Amniotic stem cell (primary cell): ENCODE results near the gene GP1BB.

Source experiments
- DNase-seq: peaks from one replicate; lab custom pipeline; 2025; lab: John Stamatoyannopoulos, UW

GP1BB gene

DNA sequence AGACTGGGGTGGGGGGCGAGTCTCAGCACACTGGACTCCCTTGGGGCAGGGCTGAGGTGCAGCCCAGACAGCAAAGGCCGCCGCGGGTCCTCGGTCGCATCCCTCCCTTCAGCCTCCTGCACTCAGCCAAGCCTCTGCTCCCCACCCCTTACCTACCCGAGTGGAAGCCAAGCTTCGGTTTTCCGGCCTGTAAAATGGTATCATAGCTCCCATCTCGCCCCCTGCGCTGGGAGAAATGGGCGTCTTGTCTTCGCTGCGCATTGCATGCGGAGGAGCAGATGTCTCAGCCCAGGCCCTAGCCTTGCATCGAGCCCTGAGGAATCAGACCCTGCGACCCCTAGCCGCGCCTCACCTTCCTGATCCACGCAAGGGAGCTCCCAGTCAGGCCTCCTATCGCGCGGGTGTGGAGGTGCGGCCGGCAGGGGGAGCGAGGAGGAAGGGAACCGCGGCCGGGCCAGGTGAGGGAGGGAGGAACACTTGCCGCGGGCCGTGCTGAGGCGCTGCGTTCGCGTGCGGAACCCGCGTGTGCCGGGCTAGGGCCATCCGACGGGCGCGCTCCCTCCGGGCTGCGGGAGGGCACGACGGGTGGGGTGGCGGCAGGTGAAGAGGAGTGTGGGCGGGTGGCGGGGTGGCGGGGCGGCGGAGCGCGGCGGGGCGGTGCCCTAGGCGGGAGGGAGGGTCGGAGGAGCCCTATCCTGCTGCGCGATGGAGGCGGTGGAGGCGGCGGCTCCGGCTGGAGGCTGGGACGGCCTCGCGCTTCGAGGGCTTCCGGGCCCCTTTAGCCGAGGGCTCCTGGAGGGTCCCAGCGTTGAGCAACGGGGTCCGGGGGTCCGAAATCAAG is 33.2 kb downstream of the GP1BB start:
- no peak for DNase-seq

DNA sequence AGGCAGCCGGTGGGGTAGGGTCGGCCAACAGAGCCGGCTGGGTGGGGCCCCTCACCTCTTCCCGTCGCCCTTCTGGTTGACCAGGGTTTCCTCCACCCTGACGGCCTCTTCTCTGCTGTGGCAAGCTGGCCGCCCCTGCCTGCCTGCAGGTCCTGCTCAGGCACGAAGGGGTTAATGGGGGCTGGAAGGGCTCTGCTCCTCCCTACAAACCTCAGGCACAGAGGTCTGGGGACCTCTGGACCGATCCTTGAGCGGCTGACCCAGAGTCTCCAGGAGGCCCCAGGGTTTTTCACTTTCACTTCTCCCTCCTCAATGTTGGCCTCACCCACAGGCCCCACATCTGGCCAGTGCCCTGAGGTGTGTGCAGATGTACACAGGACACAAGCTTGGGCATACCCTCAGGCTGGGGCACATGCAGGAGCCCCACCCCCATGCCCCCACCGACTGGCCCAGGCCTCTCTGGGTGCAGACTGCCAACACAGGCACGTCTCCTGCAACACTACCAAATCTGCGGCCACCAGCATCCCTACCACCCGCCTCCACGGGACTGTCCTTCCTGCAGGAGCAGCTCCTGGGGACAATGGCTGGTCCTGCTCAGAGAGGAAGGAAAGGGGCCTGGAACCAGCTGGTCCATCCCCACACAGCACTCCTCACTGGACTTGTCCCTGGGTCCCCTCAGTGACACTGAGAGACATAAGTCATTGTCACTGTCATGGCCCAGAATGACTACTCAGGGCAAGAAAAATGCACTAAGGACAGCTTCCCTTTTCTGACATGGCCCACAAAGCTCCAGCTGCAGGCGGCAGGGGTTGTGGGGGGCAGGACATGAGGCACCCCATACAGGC is 34.0 kb downstream of the GP1BB start:
- DNase-seq = no peak

DNA sequence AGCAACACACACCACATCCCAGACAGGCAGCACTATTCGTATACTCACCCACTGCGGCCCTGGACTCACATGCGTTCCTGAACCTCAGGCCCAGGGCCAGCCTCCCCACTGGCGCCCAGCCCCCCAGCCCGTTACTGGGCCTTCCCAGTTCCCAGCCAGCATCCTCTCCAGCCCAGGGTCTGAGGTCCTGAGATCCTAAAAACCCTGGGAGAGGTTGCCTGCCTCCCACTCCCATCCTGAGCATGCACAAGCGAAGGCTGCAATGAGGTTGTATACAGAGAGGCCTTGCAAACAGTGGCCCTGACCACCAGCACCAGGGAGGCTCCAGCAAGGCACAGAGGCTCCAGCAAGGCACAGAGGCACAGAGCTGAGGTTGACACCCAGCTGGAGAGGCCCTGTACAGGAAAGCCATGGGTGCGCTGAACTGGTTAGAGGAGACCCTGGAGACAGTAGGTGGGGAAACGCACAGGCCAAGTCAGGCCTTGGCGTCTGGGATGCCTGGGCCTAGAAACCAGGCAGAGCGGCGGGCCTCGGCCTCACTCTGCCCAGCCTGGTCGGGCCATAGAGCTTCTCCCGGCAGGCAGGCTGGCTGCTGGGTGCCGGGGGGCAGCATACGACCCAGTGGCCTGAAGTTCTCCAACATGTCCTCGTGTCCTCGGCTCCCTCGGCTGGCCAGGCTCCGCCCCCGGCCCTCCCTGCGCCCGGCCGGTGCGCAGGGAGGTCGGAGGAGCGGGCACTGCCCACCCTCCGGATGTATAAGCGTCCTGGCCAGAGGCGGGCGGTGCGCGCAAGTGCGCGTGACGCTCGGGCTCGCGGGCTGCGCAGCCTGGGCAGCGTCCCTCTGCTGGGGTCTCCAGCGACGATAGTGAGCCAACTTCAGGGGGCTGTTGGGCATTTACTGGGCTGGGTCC is 34.9 kb downstream of the GP1BB start:
- DNase-seq = no peak

DNA sequence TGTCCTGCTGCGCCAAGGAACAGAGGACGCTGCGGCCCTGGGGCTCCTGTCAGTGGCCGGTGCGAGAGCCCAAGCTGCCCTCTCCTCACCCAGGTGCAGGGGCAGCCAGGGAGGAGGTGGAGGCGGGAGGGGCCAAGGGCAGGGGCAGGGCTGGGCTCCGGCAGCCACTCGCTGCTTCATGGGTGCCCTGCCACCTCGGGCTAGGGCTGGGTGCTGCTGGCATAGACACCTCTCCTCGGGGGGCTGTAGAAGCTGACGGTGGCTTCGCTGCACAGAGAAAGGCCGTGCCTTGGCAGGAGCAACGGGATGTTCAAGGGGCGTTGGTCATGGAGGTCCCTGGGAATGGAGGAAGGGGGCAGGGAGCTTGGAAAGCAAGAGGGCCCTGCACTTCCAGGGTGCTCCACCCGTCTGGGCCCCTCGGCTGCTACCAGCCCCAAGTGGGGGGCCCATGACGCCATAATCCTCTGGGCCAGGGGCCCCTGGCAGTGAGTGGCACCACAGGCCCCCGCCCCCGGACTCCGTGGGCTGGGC is 35.6 kb downstream of the GP1BB start:
- no peak for DNase-seq

DNA sequence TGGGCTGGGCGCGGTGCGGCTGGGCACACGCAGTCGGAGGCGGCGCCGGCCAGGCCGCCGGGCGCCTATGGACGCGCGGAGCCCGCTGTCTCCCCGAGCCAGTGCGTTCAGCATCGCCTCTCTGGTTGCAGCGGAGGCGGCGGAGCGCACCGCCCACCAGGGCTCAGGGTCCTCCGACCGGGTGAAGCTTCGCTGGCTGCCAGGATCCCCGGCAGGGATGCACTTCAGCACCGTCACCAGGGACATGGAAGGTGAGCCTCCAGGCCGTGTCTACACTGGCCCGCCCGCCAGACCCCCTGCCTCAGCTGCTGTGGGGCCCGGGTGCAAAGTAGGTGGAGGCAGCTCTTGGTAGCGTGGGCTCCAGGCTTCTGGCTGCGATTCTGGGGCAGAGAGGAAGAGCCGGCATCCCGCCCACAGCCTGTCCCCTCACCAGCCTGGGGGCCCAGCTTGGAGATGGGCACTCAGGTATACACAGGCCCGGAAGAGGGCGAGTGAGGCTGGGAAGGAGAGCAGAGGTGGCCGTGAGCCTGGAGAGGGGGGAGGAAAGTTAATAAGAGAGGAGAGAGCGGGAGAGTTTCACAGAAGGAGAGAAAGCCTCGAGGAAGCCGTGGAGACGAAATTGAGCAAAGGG is 36.2 kb downstream of the GP1BB start:
- DNase-seq = no peak

DNA sequence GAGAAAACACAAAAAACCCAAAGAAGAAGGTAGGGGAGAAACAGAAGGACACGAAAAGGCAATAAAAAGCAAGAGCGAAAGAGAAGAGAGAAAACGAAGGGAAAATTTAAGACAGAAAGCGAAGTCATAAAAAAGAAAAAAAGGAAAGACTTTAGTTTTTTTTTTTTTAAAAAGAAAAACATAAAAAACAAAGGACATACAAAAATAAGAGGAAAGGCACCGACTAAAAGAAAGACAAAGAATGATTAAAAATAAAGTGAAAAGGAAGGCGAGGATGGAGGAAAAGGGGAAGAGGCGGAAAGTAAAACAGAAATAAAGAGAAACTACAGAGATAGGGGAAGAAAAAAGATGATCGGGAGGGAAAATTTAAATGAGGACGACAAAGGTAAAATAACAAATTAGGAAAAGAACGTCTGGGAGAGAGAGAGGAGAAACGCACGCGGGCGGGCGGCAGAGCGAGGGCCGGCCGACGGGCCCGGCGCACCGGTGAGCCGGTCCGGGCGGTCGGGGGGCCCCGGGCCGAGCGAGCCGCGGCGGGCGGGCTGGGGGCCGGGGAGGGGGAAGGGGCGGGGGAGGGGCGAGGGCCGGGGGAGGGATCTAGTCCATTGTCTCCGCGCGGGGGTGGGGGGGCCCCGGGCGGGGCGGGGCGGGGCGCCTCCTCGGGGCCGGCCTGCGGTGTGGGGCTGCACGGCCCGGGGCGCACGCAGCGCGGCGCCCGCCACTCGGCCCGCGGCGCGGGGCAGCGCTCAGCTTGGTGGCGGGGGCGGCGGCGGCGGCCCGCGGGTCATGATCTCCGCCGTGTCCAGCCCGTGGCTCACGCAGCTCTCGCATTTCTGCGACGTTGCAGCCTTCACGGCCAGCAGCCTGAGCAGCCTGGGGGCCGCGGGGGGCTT is 37.0 kb downstream of the GP1BB start, which contains the start of gene TBX1:
Gene TBX1, plus strand, starts transcription at position 721 of the 893 bp plus-strand sequence. Its CDS starts 66 bp downstream, at position 787.
- DNase-seq = no peak

DNA sequence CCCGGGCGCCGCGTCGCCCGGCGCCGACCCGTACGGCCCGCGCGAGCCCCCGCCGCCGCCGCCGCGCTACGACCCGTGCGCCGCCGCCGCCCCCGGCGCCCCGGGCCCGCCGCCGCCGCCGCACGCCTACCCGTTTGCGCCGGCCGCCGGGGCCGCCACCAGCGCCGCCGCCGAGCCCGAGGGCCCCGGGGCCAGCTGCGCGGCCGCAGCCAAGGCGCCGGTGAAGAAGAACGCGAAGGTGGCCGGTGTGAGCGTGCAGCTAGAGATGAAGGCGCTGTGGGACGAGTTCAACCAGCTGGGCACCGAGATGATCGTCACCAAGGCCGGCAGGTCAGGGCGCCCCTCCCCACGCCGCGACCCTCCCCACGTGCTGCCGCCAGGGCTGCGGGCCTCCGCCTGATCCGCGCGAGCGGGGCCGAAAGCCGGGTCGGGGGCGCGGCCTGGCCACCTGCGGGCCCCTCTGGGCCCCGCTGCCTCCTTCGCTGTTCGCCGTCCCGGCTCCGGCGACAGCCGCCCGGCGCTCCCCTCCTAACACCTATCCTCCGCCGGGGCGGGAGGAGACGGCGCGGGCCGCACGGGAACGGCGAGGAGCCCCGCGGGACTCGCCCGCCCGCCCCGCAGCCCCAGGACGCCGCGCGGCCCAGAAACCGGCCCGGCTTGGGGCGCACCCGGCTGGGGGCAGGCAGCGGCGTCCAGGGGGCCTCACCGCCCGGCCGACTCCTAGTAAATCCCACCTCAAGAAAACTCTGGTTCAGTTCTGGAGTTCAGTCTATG is 37.8 kb downstream of the GP1BB start:
- DNase-seq = no peak

DNA sequence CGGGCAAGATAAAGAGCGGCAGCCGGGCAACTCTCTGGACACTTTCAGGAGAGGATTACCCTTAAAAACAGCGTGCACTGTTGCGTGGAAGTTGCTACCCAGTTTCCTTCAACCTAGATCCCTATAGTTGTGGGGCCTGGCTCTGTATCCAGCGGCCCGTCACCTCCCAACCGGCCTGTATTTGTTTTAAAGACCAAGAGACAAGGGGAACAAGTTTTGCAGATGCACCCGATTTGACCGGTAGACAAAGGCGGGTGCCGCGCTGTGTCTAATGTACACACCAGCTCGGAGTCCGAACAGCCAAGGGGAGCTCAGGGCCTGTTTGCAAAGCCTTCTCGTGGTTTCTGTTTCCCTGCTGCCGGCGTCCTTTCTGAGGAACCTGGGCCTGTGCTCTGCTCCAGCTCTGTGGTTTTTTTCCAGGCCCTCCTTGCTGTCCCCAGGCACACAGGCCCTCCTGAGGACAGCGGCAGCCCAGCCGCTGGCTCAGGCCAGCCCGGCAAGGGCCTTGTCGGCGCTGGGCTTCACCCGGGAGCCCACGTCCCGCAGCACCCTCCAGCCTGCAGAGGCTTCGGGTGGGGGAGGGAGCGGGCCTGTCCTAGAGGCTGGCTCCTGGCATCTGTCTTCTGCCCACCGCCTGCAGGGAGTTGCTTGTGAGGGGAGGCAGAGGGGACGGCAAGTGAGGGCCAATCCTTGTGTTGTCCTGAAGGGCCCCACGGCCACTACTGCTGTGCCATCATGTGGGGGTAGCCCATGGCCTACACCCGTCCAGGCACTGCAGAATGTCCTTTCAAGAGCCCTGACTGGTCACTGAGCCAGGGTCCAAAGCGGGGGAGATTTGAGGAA is 38.6 kb downstream of the GP1BB start:
- DNase-seq = no peak

DNA sequence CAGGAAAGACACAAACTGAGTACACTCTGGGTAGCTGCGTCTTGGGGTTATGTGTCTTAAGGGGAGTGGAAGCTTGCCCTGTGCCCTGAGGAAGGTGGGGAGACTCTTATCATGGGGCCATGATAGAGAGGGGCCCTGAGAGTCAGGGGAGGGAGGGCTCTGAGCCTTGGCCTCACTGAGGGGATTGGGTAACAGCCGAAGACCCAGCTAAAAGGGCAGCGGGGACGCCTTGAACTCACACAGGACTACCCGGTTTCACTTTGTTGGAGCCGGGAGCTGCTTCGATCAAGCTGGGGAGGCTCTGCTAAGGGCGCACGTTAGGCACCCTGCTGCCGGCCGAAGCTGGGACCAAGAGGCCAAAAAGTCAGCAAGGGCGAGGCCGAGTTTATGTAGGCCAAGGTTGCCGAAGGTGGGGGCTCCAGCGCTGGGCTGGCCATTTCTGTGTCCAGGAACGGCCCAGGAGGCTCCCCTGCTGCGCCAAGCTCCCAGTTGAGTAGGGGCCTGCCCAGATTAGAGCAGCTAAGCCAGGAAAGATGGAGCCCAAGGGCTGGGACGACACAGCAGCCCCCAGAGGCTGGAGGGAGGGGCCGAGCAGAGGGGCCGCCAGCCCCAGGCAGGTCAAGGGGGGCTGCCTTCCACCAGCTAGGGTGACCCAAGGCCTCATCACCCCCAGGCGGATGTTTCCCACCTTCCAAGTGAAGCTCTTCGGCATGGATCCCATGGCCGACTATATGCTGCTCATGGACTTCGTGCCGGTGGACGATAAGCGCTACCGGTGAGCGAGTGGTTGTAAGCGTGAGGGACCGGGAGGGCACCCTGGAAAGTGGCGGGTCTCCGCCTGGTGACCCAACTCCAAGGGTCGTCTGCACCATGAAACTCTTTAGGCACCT is 39.5 kb downstream of the GP1BB start:
- DNase-seq = no peak

DNA sequence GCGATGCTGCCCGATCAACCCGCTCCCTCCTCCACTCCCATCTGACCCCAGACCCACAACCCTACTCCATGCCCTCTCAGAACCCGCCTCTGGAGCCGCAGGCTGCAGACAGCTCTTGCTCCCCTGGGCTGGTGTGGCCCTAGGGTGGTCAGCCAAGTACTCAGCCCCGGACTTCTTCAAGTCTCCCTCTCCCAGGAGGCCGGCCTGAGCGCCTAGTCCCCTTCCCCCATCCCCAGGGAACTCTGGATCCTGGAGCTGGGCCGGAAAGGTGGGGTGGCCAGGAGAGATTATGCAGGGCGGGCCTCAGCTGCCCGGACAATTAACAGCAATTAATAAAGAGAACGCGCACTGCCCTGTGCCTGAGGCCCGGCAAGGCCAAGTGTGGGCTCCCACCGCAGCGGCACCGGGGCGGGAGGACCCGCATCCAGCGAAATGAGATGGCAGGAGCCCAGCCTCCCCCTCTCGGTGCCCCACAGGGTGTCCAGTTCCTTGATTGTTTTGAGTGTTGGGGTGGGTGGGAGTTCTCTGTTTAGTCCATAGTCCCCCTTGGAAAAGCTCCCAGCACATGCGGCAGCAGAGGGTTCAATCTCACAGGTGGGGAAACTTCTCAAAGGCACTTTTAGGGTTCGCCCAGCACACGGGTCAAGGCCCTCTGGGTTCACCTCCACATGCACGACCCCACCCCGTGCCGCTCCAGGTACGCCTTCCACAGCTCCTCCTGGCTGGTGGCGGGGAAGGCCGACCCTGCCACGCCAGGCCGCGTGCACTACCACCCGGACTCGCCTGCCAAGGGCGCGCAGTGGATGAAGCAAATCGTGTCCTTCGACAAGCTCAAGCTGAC is 40.3 kb downstream of the GP1BB start:
- DNase-seq = no peak

DNA sequence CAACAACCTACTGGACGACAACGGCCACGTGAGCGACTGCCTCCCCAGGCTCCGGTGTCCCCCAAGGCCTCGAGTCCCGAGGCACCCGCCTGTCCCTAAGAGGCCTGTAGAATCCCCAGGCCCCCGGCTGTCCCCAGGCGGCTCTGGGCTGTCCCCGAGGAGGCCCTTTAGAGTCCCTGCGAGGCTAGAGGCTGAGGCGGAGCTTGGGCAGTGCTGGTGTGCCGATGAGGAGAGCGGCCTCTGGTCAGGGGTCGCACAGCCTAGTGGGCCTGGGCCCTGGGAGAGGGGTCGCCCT is 40.9 kb downstream of the GP1BB start:
- DNase-seq = no peak

DNA sequence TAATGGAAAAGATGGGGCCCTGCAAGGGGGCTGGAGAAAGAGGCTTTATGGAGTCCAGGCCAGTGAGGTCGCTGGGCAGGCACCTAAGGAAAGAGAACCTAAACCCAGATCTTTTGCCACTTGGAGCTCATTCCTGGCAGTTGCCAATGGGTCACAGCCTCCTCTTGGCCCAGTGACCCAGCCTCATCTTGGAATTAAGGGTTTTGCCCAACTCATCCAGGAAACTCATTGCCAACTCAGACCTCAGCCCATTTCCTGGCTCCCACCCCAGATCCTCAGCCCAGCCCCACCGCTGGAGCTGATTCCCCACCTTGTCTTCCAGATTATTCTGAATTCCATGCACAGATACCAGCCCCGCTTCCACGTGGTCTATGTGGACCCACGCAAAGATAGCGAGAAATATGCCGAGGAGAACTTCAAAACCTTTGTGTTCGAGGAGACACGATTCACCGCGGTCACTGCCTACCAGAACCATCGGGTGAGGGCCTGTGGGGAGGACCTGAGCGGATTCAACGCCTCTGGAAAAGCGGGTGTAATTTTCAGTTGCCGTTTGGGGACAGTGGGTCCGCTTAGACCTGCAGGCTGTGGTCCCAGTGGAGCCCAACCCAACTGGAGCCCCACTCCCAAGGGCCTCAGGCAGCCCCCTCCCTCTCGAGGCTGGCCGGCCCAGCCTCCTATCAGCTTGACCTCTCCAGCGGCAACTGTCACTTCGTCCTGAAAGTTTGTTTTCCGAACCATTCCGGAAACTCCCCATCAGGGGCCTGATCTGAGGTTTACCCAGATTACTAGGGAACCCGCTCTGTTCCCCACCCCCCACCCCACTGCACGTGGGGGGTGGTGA is 41.5 kb downstream of the GP1BB start:
- DNase-seq = no peak

DNA sequence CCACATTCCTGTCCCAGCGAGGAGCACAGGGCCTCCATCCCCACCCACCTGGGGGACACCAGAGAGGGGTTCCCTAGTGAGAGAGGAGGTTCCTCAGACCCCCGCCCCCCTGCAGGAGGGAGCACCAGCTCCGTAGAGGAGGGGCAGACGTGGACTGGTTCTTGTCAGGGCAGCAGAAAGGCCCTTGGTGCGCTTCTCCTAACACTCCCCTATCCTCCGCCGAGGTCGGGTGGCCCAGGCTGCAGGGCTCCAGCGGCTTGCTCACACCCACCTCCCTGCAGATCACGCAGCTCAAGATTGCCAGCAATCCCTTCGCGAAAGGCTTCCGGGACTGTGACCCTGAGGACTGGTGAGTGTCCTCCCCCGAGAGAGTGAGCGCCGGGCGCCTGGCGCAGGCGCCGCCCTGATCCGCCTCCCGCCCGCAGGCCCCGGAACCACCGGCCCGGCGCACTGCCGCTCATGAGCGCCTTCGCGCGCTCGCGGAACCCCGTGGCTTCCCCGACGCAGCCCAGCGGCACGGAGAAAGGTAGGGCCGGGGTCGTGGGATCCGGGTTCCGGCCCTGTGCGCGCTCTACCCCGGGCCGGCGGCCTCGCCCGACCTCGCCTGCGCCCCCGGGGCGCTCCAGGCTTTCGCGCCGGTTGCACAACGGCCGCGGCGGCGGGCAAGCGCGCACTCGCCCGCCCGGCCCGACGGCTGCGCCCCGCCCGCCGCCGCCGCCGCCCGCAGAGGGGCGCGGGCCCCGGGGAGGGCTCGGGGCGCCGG is 42.3 kb downstream of the GP1BB start:
- DNase-seq = no peak

DNA sequence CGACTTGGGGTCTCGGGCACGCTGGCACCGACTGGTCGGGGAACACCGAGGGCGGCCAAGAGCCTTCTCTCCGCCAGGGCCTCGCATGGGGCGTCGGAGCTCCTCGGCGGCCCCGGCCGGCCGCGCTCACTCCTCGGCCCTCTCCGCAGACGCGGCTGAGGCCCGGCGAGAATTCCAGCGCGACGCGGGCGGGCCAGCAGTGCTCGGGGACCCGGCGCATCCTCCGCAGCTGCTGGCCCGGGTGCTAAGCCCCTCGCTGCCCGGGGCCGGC is 42.8 kb downstream of the GP1BB start:
- DNase-seq = no peak
